HEK293T (cell line): Measurements from ENCODE around the gene NINL.

Experiments used
- BHLHE40 ChIP-seq: fragments of 450-650 bp; IDR thresholded peaks from 2 replicates; pipeline ENCODE4 v1.6.1; 2016; ENCODE audit warnings: mild to moderate bottlenecking, moderate library complexity, borderline replicate concordance
- FOXK2 ChIP-seq: fragments of 450-650 bp; IDR thresholded peaks from 2 replicates; pipeline ENCODE4 v1.6.1; 2016; ENCODE audit warnings: mild to moderate bottlenecking
- LEF1 ChIP-seq: fragments of 450-650 bp; IDR thresholded peaks from 2 replicates; pipeline ENCODE4 v1.6.1; 2017; ENCODE audit warnings: mild to moderate bottlenecking, borderline replicate concordance
- SP1 ChIP-seq: fragments of 450-650 bp; IDR thresholded peaks from 2 replicates; pipeline ENCODE4 v1.6.1; 2017
- TARDBP ChIP-seq: fragments of 450-650 bp; IDR thresholded peaks from 2 replicates; pipeline ENCODE4 v1.6.1; 2016

DNA sequence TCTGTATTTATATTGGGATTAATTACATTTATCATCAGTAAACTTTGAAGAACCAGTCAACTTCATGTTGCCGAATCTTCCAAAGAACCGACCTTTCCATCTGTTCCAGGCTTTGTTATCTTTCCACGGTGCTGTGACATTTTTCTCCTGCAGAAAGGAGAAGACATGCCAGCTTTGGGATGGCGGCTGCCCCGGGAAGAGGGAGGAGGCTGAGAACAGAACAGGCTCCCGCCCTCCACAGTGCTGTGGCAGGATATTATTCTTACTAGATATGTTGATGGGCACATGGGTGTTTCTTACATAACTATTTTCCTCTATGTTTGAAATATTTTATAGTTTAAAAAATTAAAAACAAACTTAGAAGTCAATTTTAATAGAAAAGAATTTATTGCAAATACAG, 133.0 kb downstream of the NINL start:
- TF ChIP-seq FOXK2 (no peak), TARDBP (no peak), SP1 (no peak), BHLHE40 (no peak), LEF1 (no peak)
